ENCODE data around the gene NDUFB7. TPM values are rescaled to one million over a fixed set of nuclear protein-coding genes. Genes with fewer than 3 reads are reported as not detected.
A peak's percentile ranks its signal among the peaks of the same experiment; 100 is the strongest.

NDUFB7 gene
- total RNA-seq, 1 donor from 2014 or later: 128 TPM

DNA sequence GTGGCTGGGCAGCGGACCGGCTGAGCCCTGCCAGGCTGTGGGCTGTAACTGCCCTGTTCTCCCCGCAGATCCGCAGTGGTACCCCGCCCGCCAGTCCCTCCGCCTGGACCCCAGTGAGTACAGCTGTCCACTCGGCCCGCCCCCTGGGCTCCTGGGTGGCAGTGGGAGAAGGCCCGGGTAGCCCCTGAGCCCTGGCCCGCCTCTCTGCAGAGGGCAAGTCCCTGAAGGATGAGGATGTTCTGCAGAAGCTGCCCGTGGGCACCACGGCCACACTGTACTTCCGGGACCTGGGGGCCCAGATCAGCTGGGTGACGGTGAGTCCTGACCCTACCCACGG is 8.3 kb downstream of the NDUFB7 start:
- TF ChIP-seq, protein P1, sequence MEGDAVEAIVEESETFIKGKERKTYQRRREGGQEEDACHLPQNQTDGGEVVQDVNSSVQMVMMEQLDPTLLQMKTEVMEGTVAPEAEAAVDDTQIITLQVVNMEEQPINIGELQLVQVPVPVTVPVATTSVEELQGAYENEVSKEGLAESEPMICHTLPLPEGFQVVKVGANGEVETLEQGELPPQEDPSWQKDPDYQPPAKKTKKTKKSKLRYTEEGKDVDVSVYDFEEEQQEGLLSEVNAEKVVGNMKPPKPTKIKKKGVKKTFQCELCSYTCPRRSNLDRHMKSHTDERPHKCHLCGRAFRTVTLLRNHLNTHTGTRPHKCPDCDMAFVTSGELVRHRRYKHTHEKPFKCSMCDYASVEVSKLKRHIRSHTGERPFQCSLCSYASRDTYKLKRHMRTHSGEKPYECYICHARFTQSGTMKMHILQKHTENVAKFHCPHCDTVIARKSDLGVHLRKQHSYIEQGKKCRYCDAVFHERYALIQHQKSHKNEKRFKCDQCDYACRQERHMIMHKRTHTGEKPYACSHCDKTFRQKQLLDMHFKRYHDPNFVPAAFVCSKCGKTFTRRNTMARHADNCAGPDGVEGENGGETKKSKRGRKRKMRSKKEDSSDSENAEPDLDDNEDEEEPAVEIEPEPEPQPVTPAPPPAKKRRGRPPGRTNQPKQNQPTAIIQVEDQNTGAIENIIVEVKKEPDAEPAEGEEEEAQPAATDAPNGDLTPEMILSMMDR (conservative IDR thresholded peaks at IDR 0.05): no peak
- Mint-ChIP-seq H3K27me3 (ENCODE audit: low read depth) (no peaks in the 10 kb centered on the region), H3K36me3 (ENCODE audit: low read depth) (peaks cover 4% of the 10 kb centered on the region), H3K27ac (ENCODE audit: unreplicated experiment) (no peak overlapping the region), H3K9me3 (no peaks in the 10 kb centered on the region), H3K4me1 (peaks cover 5% of the 10 kb centered on the region), H3K4me3 (no peak overlapping the region)
- no peak for DNase-seq (ENCODE audit: low read depth, low spot score)

- Mint-ChIP-seq H3K27me3 (ENCODE audit: low read depth) (no peaks in the 10 kb centered on the region), H3K36me3 (ENCODE audit: low read depth) (peaks cover 2% of the 10 kb centered on the region), H3K9me3 (no peaks in the 10 kb centered on the region), H3K27ac (ENCODE audit: unreplicated experiment) (no peak overlapping the region), H3K4me3 (no peak overlapping the region), H3K4me1 (peaks cover 5% of the 10 kb centered on the region)
- TF ChIP-seq, protein P1 (conservative IDR thresholded peaks at IDR 0.05): no peak
- no peak for DNase-seq (ENCODE audit: low read depth, low spot score)
Observed at GRCh38 chr19:14562660-14563589, 8.9 kb downstream of the NDUFB7 start.

GRCh38 chr19:14561847-14562351 is 10.0 kb downstream of the NDUFB7 start:
- Mint-ChIP-seq H3K4me1 (peaks cover 5% of the 10 kb centered on the region), H3K27me3 (ENCODE audit: low read depth) (no peaks in the 10 kb centered on the region), H3K36me3 (ENCODE audit: low read depth) (peaks cover 2% of the 10 kb centered on the region), H3K4me3 (no peak overlapping the region), H3K9me3 (no peaks in the 10 kb centered on the region), H3K27ac (ENCODE audit: unreplicated experiment) (peak overlapping the region; percentile 35)
- TF ChIP-seq, protein P1 (conservative IDR thresholded peaks at IDR 0.05): no peak
- DNase-seq (ENCODE audit: low read depth, low spot score): no peak

DNA sequence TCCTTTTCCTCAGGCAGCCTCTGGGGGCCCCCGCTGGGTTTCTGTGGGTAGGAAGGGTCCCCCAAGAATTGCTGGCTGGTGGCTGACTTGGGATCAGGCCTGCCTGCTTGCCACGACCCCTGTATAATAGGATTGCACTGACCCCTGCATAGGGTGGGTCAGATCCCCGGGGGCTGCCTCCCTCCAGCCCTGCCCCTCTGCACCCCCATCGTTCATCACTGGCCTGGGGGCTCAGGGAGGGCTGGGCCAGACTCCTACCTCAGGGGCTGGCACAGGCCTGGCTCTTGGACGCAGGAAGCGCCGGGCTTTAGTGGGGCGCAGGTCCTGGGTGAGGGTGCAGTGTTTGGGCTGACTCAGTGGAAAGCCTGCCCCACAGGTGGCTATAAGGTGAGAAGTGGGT is 10.6 kb downstream of the NDUFB7 start:
- no peak overlapping the region for H3K27ac Mint-ChIP-seq (ENCODE audit: unreplicated experiment)
- H3K4me1 Mint-ChIP-seq: peaks cover 12% of the 10 kb centered on the region
- no peaks in the 10 kb centered on the region for H3K27me3 Mint-ChIP-seq (ENCODE audit: low read depth)
- no peak overlapping the region for H3K4me3 Mint-ChIP-seq
- TF ChIP-seq, protein P1 (conservative IDR thresholded peaks at IDR 0.05): no peak
- H3K36me3 Mint-ChIP-seq (ENCODE audit: low read depth): peaks cover 2% of the 10 kb centered on the region
- DNase-seq (ENCODE audit: low read depth, low spot score): no peak
- H3K9me3 Mint-ChIP-seq: no peaks in the 10 kb centered on the region

GRCh38 chr19:14560776-14561108 is 11.1 kb downstream of the NDUFB7 start:
- TF ChIP-seq, protein P1 (conservative IDR thresholded peaks at IDR 0.05): no peak
- no peak for DNase-seq (ENCODE audit: low read depth, low spot score)
- Mint-ChIP-seq H3K4me1 (peaks cover 17% of the 10 kb centered on the region), H3K27me3 (ENCODE audit: low read depth) (no peaks in the 10 kb centered on the region), H3K9me3 (no peaks in the 10 kb centered on the region), H3K4me3 (no peak overlapping the region), H3K36me3 (ENCODE audit: low read depth) (peaks cover 2% of the 10 kb centered on the region), H3K27ac (ENCODE audit: unreplicated experiment) (no peak overlapping the region)

Measured in neural crest cell (in vitro differentiated cells).